22Rv1 (cell line): ENCODE data around the gene FIP1L1.

Experiments
- H3K27ac ChIP-seq: fragments of 450-650 bp; 2 replicates; pipeline ENCODE4 v1.5.1; 2017
- ZFX ChIP-seq: fragments of 450-650 bp; IDR thresholded peaks from 2 replicates; pipeline ENCODE4 v1.6.1; 2017; ENCODE audit warnings: antibody characterized with exemption, borderline replicate concordance
- TF ChIP-seq, protein P1 (sequence below): fragments of 450-650 bp; IDR thresholded peaks from 2 replicates; pipeline ENCODE4 v1.5.1; 2017; ENCODE audit warnings: mild to moderate bottlenecking

FIP1L1 gene

DNA sequence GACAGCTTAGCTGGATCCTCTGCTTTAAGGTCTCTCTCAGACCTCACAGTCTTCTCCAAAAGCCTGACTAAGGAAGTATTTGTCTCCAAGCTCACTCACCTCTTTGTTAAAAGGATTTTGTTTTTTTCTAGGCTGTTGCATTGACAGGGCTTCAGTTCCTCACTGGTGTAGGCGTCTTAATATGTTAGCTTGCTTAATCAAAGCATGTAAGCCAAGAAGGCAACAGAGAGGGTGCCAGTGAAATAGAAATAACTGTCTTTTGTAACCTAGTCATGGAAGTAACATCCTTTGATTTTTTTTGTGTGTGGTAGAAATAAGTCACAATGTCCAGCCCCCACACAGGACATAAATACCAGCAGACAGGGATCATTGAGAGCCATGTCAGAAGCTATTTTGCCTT, 58.8 kb downstream of the FIP1L1 start:
- H3K27ac ChIP-seq, result no peak overlapping the region
- TF ChIP-seq, protein P1, sequence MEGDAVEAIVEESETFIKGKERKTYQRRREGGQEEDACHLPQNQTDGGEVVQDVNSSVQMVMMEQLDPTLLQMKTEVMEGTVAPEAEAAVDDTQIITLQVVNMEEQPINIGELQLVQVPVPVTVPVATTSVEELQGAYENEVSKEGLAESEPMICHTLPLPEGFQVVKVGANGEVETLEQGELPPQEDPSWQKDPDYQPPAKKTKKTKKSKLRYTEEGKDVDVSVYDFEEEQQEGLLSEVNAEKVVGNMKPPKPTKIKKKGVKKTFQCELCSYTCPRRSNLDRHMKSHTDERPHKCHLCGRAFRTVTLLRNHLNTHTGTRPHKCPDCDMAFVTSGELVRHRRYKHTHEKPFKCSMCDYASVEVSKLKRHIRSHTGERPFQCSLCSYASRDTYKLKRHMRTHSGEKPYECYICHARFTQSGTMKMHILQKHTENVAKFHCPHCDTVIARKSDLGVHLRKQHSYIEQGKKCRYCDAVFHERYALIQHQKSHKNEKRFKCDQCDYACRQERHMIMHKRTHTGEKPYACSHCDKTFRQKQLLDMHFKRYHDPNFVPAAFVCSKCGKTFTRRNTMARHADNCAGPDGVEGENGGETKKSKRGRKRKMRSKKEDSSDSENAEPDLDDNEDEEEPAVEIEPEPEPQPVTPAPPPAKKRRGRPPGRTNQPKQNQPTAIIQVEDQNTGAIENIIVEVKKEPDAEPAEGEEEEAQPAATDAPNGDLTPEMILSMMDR, result no peak
- TF ChIP-seq ZFX, result no peak

DNA sequence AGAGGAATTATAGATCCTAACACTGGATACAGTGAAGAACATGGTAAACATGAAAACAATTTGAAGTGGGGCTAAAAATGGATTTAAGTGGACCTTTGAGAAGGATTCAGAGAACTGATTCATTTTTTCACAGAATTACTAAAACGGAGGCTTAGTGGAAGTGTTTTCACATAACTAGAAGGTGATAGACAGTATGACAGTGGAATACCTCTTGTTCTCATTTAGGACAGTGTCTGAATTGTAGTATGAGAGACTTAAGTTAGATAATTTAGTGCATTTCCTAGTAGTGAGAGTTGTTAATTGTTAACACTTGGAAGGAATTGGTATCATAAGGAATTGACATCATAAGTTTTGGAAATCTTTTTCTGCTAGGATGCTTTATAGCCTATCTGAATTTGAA, 64.1 kb downstream of the FIP1L1 start:
- TF ChIP-seq, protein P1, result no peak
- TF ChIP-seq ZFX, result no peak

DNA sequence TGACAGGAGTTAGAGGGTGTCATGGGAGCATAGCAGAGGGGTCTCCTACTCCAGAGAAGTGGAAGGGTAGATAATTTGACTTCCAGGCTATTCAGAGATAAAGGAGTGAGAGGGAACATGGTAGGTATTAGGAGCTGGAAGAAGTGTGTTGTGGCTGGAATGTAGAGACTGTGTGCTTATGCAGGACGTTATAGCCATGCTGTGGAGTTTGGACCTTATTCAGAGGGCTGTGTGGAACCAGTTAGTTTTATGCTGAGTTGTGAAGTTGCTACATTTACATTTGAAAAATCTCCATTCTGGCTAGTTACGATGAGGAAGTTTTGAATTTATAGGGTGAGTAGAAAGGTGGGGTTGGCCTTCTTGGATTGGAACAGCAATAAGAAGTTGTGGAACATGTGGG, 67.5 kb downstream of the FIP1L1 start:
- TF ChIP-seq ZFX, result no peak
- TF ChIP-seq, protein P1, result no peak

More for the DNA sequence above, 64.1 kb downstream of the FIP1L1 start:
- H3K27ac ChIP-seq, result no peak overlapping the region

DNA sequence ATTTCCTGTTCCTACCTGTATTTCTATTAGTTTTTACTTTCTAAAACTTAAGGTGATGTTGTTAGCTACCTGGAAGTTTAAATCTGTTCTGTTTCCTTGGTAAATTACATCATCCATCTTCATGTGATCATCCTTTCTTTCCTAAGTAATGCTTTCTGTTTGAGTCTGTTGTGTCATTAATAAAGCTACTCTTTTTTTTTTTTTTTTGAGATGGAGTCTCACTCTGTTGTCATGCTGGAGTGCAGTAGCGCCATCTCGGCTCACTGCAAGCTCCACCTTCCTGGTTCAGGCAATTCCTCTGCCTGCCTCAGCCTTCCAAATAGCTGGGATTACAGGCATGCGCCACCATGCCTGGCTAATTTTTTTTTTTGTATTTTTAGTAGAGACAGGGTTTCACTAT, 73.3 kb downstream of the FIP1L1 start:
- TF ChIP-seq ZFX, result no peak
- TF ChIP-seq, protein P1, result no peak
- no peak overlapping the region for H3K27ac ChIP-seq

More for the DNA sequence above, 67.5 kb downstream of the FIP1L1 start:
- no peak overlapping the region for H3K27ac ChIP-seq

DNA sequence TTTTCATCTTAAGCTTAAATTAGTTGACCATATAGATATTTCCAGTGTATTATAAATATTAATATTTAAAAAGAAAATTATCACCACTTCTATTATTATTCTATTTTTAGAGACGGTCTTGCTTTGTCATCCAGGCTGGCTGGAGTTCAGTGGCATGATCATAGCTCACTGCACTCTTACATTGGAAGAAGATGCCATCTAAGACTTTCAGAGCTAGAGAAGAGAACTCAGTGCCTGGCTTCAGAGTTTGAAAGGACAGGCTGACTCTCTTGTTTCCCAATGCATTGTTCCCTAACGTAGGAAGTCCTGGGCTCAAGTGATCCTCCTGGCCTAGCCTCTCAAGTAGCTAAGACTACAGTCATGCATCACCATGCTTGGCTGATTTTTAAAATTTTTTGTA, 75.9 kb downstream of the FIP1L1 start:
- H3K27ac ChIP-seq, result no peak overlapping the region
- TF ChIP-seq ZFX, result no peak

DNA sequence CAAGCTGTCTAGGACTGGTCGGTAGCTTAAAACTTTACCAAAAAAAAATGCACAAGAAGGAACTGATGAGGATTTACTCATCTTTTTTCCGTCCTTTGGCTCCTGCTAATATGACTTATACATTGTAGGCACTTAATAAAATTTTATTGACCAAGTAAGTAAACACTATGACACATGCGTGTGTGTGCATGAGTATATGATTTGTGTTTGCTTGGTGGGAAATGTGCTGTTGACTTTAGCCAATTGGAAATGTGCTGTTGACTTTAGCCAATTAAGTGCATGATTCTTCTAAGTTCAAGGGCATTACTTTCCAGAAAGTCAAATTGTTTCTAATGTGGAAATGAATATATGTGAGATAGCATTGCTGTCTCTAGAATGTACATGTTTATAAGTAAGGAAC, 78.3 kb downstream of the FIP1L1 start:
- peak overlapping the region; percentile 41 for H3K27ac ChIP-seq
- no peak for TF ChIP-seq ZFX
- TF ChIP-seq, protein P1, result no peak

DNA sequence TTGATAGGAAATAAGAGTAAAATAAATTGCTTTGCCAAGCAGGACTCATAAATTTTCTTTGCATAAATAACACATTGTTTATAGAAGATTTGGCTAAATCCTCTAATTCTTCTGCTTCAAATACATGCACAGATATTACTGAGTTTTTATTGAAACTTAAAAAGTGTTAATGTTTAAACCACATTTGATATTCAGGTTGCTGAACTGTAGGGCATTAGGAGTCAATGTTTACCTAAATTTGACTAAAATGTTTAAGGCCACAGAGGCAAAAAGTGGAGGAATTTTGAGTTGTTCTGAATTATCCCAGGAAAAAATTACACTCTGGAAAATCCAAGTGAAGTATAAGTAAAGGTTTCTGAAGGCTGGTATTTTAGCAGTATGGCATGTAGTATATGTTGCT, 78.7 kb downstream of the FIP1L1 start:
- peak overlapping the region; percentile 41 for H3K27ac ChIP-seq
- no peak for TF ChIP-seq ZFX
- TF ChIP-seq, protein P1, result no peak

DNA sequence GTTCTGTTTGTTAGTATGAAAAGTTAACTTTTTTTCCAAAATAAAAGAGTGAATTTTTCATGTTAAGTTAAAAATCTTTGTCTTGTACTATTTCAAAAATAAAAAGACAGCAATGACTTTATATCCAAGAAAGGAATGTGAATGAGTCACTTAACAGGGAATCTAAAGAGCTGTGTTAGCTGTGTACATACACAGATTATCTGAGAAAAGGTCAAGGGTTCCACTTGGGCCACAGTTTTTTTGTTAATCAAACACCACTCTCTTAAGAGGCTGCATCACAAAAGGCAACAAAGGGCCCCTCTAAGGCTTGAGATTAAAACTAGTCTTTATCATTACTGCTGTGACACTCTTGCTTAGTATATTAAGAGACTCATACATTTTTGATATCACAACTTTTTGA, 82.1 kb downstream of the FIP1L1 start:
- TF ChIP-seq ZFX, result no peak
- TF ChIP-seq, protein P1, result no peak
- H3K27ac ChIP-seq, result no peak overlapping the region
